ENCODE measurements around the gene BRF1. TPM values are rescaled to one million over a fixed set of nuclear protein-coding genes. Genes with fewer than 3 reads are reported as not detected.

Gene BRF1
- total and polyA plus RNA-seq, 2 of the 13 experiments (the other 11 are each of a cell fraction or from before 2014, with no cell fraction given): 5.1 to 11.0 TPM

DNA sequence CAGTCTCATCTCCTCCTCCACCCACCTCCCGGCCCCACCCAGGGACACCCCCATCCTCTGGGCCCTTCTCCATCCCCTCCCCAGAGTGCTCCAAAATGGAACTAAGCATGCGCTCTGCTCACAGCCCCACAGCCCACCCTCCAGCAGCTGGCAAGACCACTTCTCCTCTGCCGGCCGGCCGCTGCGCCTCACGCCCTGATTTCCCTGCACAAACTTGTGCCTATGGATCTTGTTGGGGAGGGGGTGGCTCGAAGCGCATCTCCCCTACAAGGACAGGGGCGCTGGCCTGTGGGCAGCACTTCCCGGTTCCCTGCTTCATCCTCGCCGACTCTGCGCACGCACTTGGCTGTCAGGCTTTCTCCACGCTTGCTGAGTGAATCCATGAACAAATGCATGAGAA, 100.2 kb downstream of the BRF1 start:
- no peak for TF ChIP-seq ZC3H4 (CRISPR knock-in tag; IDR thresholded peaks at IDR 0.05; ENCODE audit: borderline replicate concordance)
- TF ChIP-seq, protein P1, sequence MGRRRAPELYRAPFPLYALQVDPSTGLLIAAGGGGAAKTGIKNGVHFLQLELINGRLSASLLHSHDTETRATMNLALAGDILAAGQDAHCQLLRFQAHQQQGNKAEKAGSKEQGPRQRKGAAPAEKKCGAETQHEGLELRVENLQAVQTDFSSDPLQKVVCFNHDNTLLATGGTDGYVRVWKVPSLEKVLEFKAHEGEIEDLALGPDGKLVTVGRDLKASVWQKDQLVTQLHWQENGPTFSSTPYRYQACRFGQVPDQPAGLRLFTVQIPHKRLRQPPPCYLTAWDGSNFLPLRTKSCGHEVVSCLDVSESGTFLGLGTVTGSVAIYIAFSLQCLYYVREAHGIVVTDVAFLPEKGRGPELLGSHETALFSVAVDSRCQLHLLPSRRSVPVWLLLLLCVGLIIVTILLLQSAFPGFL (CRISPR knock-in tag; IDR thresholded peaks at IDR 0.05): no peak
- no TSS peak for BruUV-seq (replicated peaks)
- H4K20me1 ChIP-seq (ENCODE audit: insufficient read depth, low read length): no peaks in the 10 kb centered on the region
- no peaks in the 10 kb centered on the region for H3K79me2 ChIP-seq (ENCODE audit: insufficient read depth, low read length)
- no peak for DNase-seq (ENCODE audit: low spot score)
- peaks cover 15 to 66% of the 10 kb centered on the region in 2 experiments for H3K27me3 ChIP-seq (ENCODE audit: control insufficient read depth in 1 of 2, insufficient read depth in 2 of 2, low read length in 2 of 2)
- no peak for ATAC-seq
- no peak overlapping the region for H3K4me2 ChIP-seq (ENCODE audit: low read depth, low read length)
- no peaks in the 10 kb centered on the region for H3K9me3 ChIP-seq (ENCODE audit: low read length)
- CTCF ChIA-PET (ENCODE audit: low intra/inter-chr PET ratio, low total read pairs): interaction anchor here (1.7 kb wide), 1 partner anchor 151 kb away, joined by 7 read pairs; no protein-coding TSS in a partner anchor
- no peaks in the 10 kb centered on the region for H3K36me3 ChIP-seq (replicated peaks in 1 of 2; ENCODE audit: control insufficient read depth in 1 of 2, insufficient read depth in 2 of 2, low read length in 2 of 2)
- no peak overlapping the region for H2AFZ ChIP-seq (ENCODE audit: low read length)
- POLR2A ChIA-PET: no interaction called here
- no peak overlapping the region for H3K27ac ChIP-seq (ENCODE audit: extremely low read length, insufficient read depth, low read length)
- in situ Hi-C loops (cut with HindIII; ENCODE audit: extremely low pct_ligation_motif_present, low pct_unique_long_range_greater_than_20kb) (loop anchor here (5.0 kb wide), 1 partner anchor 82 kb away; no protein-coding TSS in a partner anchor), intact Hi-C loops (cut with micrococcal nuclease; ENCODE audit: unreplicated experiment) (no loop called here)
- WGBS (ENCODE audit: low lambda C conversion rate): 62% methylated on average over 14 of the region's 16 CpGs
- no peak overlapping the region for H3K9ac ChIP-seq (ENCODE audit: insufficient read depth, low read depth, low read length)
- no peak for FAIRE-seq
- peaks cover 50% of the 10 kb centered on the region for H3K4me1 ChIP-seq (ENCODE audit: insufficient read depth, low read length)
- no peak overlapping the region for H3K4me3 ChIP-seq (replicated peaks in 1 of 3; ENCODE audit: insufficient read depth in 1 of 3, low read depth in 2 of 3, low read length in 3 of 3)

DNA sequence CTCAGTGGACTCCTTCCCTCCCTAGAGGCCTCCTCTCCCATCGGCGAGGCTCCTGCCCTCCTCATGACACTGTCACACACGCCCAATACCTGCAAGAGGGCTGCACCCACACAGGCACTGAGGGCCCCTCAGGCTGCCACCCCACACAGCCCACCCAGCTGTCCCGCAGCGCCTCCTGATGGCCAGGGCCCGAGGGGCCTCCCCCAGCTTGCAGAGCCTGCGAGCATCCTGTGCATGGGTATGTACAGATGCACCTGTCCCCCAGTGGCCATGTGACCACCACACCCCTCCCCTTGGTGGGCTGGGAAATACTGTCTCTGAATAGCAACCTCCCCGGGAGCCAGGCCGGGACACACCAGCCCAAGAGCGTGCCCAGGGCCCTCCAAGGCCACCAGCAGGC, 100.7 kb downstream of the BRF1 start:
- BruUV-seq (replicated peaks): no TSS peak
- ChIA-PET POLR2A (no interaction called here), CTCF (ENCODE audit: low intra/inter-chr PET ratio, low total read pairs) (no interaction called here)
- Histone ChIP-seq H3K36me3 (replicated peaks in 1 of 2; ENCODE audit: control insufficient read depth in 1 of 2, insufficient read depth in 2 of 2, low read length in 2 of 2) (no peaks in the 10 kb centered on the region), H3K9ac (ENCODE audit: insufficient read depth, low read depth, low read length) (no peak overlapping the region), H3K4me2 (ENCODE audit: low read depth, low read length) (no peak overlapping the region), H3K9me3 (ENCODE audit: low read length) (no peaks in the 10 kb centered on the region), H3K79me2 (ENCODE audit: insufficient read depth, low read length) (no peaks in the 10 kb centered on the region), H3K27me3 (ENCODE audit: control insufficient read depth in 1 of 2, insufficient read depth in 2 of 2, low read length in 2 of 2) (peaks cover 15 to 72% of the 10 kb centered on the region in 2 experiments), H2AFZ (ENCODE audit: low read length) (no peak overlapping the region), H4K20me1 (ENCODE audit: insufficient read depth, low read length) (no peaks in the 10 kb centered on the region), H3K4me3 (replicated peaks in 1 of 3; ENCODE audit: insufficient read depth in 1 of 3, low read depth in 2 of 3, low read length in 3 of 3) (no peak overlapping the region), H3K27ac (ENCODE audit: extremely low read length, insufficient read depth, low read length) (no peak overlapping the region), H3K4me1 (ENCODE audit: insufficient read depth, low read length) (peaks cover 54% of the 10 kb centered on the region)
- no peak for ATAC-seq
- in situ Hi-C loops (cut with HindIII; ENCODE audit: extremely low pct_ligation_motif_present, low pct_unique_long_range_greater_than_20kb): loop anchor here (5.0 kb wide), 1 partner anchor 82 kb away; no protein-coding TSS in a partner anchor
- no peak for FAIRE-seq
- DNase-seq (ENCODE audit: low spot score): no peak
- WGBS (ENCODE audit: low lambda C conversion rate): 0% methylated on average over 3 of the region's 10 CpGs
- TF ChIP-seq, protein P2, sequence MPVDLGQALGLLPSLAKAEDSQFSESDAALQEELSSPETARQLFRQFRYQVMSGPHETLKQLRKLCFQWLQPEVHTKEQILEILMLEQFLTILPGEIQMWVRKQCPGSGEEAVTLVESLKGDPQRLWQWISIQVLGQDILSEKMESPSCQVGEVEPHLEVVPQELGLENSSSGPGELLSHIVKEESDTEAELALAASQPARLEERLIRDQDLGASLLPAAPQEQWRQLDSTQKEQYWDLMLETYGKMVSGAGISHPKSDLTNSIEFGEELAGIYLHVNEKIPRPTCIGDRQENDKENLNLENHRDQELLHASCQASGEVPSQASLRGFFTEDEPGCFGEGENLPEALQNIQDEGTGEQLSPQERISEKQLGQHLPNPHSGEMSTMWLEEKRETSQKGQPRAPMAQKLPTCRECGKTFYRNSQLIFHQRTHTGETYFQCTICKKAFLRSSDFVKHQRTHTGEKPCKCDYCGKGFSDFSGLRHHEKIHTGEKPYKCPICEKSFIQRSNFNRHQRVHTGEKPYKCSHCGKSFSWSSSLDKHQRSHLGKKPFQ (CRISPR knock-in tag; IDR thresholded peaks at IDR 0.05; ENCODE audit: insufficient replicate concordance): no peak
- TF ChIP-seq STAG1 (CRISPR knock-in tag; IDR thresholded peaks at IDR 0.05) (peak; percentile 15), RAD21 (CRISPR knock-in tag; IDR thresholded peaks at IDR 0.05) (no peak), SMC3 (IDR thresholded peaks at IDR 0.05; ENCODE audit: low read length) (no peak)
- TF ChIP-seq, protein P3, sequence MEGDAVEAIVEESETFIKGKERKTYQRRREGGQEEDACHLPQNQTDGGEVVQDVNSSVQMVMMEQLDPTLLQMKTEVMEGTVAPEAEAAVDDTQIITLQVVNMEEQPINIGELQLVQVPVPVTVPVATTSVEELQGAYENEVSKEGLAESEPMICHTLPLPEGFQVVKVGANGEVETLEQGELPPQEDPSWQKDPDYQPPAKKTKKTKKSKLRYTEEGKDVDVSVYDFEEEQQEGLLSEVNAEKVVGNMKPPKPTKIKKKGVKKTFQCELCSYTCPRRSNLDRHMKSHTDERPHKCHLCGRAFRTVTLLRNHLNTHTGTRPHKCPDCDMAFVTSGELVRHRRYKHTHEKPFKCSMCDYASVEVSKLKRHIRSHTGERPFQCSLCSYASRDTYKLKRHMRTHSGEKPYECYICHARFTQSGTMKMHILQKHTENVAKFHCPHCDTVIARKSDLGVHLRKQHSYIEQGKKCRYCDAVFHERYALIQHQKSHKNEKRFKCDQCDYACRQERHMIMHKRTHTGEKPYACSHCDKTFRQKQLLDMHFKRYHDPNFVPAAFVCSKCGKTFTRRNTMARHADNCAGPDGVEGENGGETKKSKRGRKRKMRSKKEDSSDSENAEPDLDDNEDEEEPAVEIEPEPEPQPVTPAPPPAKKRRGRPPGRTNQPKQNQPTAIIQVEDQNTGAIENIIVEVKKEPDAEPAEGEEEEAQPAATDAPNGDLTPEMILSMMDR (CRISPR knock-in tag; IDR thresholded peaks at IDR 0.05): peak; percentile 39
- TF ChIP-seq, protein P4, sequence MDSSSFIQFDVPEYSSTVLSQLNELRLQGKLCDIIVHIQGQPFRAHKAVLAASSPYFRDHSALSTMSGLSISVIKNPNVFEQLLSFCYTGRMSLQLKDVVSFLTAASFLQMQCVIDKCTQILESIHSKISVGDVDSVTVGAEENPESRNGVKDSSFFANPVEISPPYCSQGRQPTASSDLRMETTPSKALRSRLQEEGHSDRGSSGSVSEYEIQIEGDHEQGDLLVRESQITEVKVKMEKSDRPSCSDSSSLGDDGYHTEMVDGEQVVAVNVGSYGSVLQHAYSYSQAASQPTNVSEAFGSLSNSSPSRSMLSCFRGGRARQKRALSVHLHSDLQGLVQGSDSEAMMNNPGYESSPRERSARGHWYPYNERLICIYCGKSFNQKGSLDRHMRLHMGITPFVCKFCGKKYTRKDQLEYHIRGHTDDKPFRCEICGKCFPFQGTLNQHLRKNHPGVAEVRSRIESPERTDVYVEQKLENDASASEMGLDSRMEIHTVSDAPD (CRISPR knock-in tag; IDR thresholded peaks at IDR 0.05): no peak
- intact Hi-C loops (cut with micrococcal nuclease; ENCODE audit: unreplicated experiment): no loop called here

Measured in HepG2 (cell line).